Measurements from ENCODE around the gene ADCK2. TPM values are rescaled to one million over a fixed set of nuclear protein-coding genes. Genes with fewer than 3 reads are reported as not detected.
"Not testable (repeated sequence)": the region's sequence is repeated elsewhere in the genome, so short reads cannot be mapped to it uniquely, and the experiment has no call there.

The ADCK2 gene
- total RNA-seq, 4 donors from 2014 or later = 19.8 to 40.4 (median 25.8) TPM

- no peak overlapping the region for H3K4me3 ChIP-seq
- no peak for TF ChIP-seq POLR2A (IDR thresholded peaks at IDR 0.05)
- TF ChIP-seq CTCF (IDR thresholded peaks at IDR 0.05) = no peak
- no peaks in the 10 kb centered on the region for H3K27me3 ChIP-seq
- DNase-seq = peak in 2 of 3 donors; percentile 51 to 63
- H3K4me1 ChIP-seq = peaks cover 0 to 25% (median 8%) of the 10 kb centered on the region in 4 donors
- H3K36me3 ChIP-seq = peaks cover 0 to 27% (median 0%) of the 10 kb centered on the region in 3 donors
- peak overlapping the region in 1 of 4 donors; percentile 90 for H3K27ac ChIP-seq
- H3K9me3 ChIP-seq = no peaks in the 10 kb centered on the region
Observed at GRCh38 chr7:140676306-140676705, 3.6 kb downstream of the ADCK2 start.

GRCh38 chr7:140676956-140677355, 4.2 kb downstream of the ADCK2 start:
- not testable (repeated sequence) for H3K27me3 ChIP-seq, H3K9me3 ChIP-seq, H3K4me3 ChIP-seq
- peaks cover 0 to 25% (median 8%) of the 10 kb centered on the region in 4 donors for H3K4me1 ChIP-seq
- peaks cover 0 to 34% (median 0%) of the 10 kb centered on the region in 3 donors for H3K36me3 ChIP-seq
- DNase-seq = peak in 1 of 3 donors; percentile 33
- peak overlapping the region in 1 of 4 donors; percentile 90 for H3K27ac ChIP-seq

- no peak overlapping the region for H3K27ac ChIP-seq
- no peaks in the 10 kb centered on the region for H3K9me3 ChIP-seq
- TF ChIP-seq CTCF (IDR thresholded peaks at IDR 0.05) (no peak), POLR2A (IDR thresholded peaks at IDR 0.05) (no peak)
- peaks cover 0 to 25% (median 8%) of the 10 kb centered on the region in 4 donors for H3K4me1 ChIP-seq
- no peak overlapping the region for H3K4me3 ChIP-seq
- no peaks in the 10 kb centered on the region for H3K27me3 ChIP-seq
- no peak for DNase-seq
- peaks cover 0 to 36% (median 0%) of the 10 kb centered on the region in 3 donors for H3K36me3 ChIP-seq
Observed at GRCh38 chr7:140677496-140677895, 4.8 kb downstream of the ADCK2 start.

GRCh38 chr7:140678081-140678815, 5.5 kb downstream of the ADCK2 start:
- Histone ChIP-seq H3K4me3 (no peak overlapping the region), H3K4me1 (peaks cover 0 to 24% (median 8%) of the 10 kb centered on the region in 4 donors), H3K27ac (no peak overlapping the region), H3K27me3 (no peaks in the 10 kb centered on the region), H3K9me3 (no peaks in the 10 kb centered on the region), H3K36me3 (peaks cover 0 to 39% (median 0%) of the 10 kb centered on the region in 3 donors)
- DNase-seq = peak in 1 of 3 donors; percentile 38
- TF ChIP-seq POLR2A (IDR thresholded peaks at IDR 0.05) (no peak), CTCF (IDR thresholded peaks at IDR 0.05) (no peak)

GRCh38 chr7:140678816-140679130, 6.0 kb downstream of the ADCK2 start:
- Histone ChIP-seq H3K9me3 (no peaks in the 10 kb centered on the region), H3K4me1 (peaks cover 0 to 19% (median 6%) of the 10 kb centered on the region in 4 donors), H3K4me3 (no peak overlapping the region), H3K27me3 (no peaks in the 10 kb centered on the region), H3K27ac (no peak overlapping the region), H3K36me3 (peaks cover 0 to 43% (median 0%) of the 10 kb centered on the region in 3 donors)
- no peak for TF ChIP-seq POLR2A (IDR thresholded peaks at IDR 0.05)
- no peak for TF ChIP-seq CTCF (IDR thresholded peaks at IDR 0.05)
- peak in 1 of 3 donors; percentile 36 for DNase-seq

GRCh38 chr7:140679186-140679585, 6.4 kb downstream of the ADCK2 start:
- Histone ChIP-seq H3K9me3 (no peaks in the 10 kb centered on the region), H3K27me3 (no peaks in the 10 kb centered on the region), H3K4me1 (peaks cover 0 to 15% (median 2%) of the 10 kb centered on the region in 4 donors), H3K27ac (no peak overlapping the region), H3K4me3 (no peak overlapping the region), H3K36me3 (peaks cover 0 to 43% (median 0%) of the 10 kb centered on the region in 3 donors)
- TF ChIP-seq POLR2A (IDR thresholded peaks at IDR 0.05) (no peak), CTCF (IDR thresholded peaks at IDR 0.05) (no peak)
- peak in 1 of 3 donors; percentile 23 for DNase-seq

Measured in Peyer's patch (tissue), 4 donors.